ENCODE measurements around the gene LAMA3. TPM values are rescaled to one million over a fixed set of nuclear protein-coding genes. Genes with fewer than 3 reads are reported as not detected.

LAMA3 gene
- total RNA-seq, 1 donor from 2014 or later = 1.5 TPM

DNA sequence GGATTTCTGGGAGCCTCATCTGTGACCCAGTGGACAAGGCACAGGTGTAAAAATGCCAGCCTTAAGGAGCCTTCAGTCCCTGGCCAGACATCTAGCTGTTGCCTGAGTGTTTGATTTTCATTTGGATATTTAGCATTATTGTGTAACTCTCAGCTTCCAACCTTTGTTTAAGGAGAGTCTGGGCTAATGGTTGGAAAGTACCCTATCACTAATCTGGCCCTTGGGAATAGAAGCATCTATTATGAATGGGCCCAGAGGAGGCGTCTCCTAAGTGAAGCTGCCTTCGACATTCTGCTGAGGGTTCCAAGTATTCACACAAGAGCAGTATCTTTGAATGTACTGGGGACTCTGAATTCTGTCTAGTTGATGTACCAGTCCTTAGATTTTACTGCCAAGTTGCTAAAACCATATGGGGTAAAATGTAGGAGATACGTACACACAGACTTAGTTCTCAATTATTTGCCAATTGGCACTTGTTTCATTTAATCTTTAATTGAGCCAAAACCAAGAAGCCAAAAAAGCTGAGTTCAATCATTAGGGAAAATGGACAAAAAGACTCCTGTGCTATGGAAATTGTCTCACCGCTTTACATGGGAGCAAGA lies 19.3 kb upstream of the LAMA3 start:
- DNase-seq (ENCODE audit: low spot score) = no peak
- ATAC-seq = no peak

DNA sequence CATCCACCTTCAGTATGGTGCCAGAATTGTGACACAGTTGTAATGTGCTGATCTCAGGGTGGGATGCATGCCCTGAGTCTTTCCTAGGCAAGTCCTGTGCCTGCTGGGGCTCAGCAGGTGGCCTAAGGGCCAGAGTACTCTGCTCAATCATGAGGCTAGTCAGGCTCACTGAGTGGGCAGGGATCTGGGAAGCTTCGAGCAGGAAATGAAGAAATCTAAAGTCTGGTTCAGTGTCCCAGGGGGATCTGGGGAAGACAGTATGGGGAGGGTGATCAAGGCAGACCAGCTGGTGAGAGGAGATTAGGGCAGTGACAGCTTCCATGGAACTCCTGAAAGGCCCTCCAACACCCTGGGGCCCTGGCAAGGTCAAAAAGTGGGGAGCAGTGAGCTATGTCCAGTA lies 17.7 kb upstream of the LAMA3 start:
- DNase-seq (ENCODE audit: low spot score) (no peak), ATAC-seq (no peak)

DNA sequence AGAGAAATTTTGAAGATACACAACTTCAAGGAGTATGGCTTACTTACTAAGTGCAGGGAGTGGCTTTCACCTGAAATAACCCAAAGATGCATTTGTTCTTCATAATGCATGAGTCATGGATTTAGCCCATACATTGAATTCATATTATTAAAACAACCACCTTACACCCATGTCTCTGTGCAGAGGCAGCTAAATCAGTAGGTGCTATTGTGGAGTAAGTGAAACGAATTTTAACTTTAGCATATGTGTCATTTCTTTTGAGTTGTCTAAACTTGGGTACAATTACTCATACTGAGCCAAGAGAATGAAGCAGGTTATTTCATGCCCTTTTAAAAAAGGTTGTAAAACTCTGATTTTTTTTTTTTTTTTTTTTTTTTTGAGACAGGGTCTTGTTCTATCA lies 15.5 kb upstream of the LAMA3 start:
- DNase-seq (ENCODE audit: low spot score) = no peak
- ATAC-seq = no peak

DNA sequence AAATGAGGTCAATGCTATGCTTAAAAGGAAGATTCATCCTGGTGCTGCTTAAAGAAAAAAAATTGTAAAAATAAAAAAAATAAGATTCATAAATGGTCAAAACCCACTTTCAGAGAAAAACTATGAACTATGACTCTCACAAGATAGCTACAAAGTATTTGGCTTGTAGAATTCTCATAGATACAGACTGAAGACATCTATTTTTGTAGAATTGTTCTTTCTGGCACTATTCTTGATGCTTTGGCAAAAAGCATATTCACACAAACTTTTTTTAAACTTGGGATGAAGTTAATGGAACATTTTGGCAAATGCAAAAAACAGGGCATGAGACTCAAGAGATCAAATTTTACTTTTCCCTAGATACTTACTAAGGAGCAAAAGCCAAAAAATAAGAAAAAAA lies 14.0 kb upstream of the LAMA3 start:
- ATAC-seq (no peak), DNase-seq (ENCODE audit: low spot score) (no peak)

DNA sequence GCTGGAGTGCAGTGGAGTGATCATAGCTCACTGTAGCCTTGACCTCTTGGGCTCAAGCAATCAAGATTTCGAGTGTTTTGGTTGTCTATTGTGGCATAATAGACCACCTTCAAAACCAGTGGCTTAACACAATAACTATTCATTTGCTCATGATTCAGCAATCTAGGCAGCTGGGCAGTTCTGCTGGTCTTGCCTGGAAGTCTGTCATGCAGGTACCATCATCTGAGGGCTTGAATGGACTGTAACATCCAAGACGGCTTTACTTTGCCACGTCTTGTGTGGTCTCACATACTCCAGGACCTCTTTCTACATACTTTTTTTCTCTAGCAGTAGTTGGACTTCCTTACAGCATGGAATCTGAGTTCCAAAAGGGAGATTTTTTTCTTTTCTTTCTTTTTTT lies 13.4 kb upstream of the LAMA3 start:
- DNase-seq (ENCODE audit: low spot score) (no peak), ATAC-seq (no peak)

DNA sequence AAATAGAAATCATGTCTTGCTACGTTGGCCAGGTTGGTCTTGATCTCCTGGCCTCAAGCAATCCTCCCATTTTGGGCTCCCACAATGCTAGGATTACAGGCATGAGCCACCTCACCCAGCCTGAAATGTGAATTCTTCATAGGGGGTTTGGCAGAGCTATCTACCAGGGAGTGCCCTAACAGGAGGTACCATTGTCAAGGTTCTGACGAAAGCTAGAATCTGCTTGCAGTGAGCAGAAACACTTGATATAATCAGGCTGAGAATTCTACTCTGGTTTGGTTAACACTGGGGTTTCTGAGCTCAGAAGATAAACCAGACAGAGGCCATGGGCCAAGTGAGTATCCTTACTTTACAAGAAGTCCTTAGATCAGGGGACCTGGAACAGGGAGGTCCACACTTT lies 7.2 kb upstream of the LAMA3 start:
- ATAC-seq = no peak
- no peak for DNase-seq (ENCODE audit: low spot score)

DNA sequence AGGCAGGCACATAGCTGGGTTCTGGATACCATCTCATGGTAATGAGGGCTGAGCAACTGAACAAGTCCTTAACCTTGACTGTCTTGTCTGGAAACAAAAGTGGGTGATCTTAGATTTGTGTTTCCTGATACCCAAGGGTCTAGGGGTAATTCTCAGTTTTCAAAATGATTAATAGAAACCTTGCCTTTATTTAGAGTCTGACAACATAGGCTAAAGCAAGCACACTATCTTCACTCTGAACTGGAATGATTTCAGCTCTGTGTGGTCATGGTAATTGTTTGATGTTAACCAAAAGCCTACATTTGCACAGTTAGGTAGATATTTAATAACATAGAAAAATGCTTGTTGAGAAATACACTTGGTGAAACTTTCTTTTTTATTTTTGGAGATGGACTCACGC lies 6.8 kb upstream of the LAMA3 start:
- no peak for DNase-seq (ENCODE audit: low spot score)
- ATAC-seq = no peak

DNA sequence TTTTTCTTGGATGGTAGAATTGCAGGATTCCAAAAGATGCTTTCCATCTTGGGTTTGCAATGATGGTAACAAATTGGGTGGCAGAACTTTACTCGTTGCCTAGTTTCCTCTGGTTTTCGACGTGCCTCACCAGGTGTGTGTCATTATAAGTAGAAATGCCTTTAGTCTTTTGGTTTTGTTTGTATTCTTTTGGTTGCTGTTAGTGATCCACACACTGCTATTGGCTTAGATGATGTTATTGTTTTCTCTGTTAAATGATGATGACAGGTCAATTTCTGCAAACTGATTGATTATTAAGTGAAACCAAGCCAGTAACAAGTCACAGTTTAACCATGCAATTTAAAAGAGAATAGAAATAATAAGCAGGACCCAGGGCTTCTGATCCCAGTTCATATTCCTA lies 6.1 kb upstream of the LAMA3 start:
- DNase-seq (ENCODE audit: low spot score) (no peak), ATAC-seq (no peak)

DNA sequence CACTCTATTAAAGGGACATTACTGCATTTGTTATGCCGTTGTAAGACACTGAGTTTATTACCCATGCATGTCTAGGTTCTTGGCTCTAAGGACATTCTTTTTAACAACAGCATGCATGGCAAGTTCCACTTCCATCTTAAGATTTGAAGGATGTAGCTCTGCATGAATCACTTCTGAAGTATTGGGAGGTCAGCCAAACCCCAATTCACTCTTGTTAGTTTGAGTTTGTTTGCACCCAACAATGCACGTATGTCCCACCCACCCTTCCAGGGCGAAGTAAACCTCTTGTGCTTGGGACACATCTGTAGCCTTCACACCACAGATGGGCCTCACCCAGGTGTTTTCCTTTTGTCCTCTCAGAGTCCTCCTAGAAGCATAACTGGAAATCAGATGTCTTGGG lies 5.6 kb upstream of the LAMA3 start:
- ATAC-seq (no peak), DNase-seq (ENCODE audit: low spot score) (no peak)

DNA sequence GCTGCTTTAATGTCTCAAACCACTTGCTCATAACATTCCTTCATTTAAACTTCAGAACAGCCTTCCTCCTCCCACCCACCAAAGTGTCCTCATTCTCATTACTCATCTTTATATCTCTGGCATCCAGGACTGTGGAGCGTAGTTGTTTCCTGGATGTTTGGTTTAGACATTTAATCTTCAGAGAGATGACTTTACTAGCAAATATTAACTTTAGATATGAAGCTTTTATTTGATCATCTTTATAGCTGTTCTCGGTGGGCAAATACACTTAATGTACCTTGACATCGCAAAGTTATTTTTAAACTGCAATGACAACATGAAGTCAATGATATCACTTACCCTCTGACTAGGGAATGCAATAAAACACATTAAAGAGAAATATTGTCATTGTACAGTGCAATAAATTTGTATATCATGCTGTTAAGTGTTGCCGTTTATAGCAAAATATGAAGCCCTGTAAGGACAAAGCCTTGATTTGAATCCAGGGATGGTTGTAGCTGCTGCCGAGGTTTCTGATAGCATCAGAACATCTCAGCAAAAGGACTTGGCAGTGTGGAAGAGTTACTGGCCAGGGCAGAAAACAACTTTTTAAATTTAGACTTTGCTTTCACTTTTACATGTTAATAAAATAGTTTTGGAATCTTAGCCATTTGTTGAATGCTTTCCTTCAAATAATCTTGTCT lies 4.6 kb upstream of the LAMA3 start:
- ATAC-seq (no peak), DNase-seq (ENCODE audit: low spot score) (no peak)

DNA sequence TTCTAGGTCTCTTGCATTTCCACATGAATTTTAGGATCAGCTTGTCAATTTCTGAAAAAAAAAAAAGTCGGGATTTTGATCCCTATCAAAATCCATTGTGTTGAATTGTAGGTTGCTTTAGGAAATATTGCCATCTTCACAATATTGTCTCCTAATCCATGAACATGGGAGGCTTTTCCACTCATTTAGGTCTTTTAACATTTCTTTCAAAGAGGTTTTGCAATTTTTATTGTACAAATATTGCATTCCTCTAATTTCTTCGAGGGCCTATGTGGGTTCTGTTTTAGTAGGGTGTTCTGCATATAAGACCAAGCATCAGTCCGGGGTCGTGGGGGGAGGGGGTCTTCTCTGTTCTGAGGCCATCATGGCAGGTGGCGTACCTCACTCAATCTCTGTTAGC lies 725 bp upstream of the LAMA3 start:
- ATAC-seq (no peak), DNase-seq (ENCODE audit: low spot score) (no peak)

DNA sequence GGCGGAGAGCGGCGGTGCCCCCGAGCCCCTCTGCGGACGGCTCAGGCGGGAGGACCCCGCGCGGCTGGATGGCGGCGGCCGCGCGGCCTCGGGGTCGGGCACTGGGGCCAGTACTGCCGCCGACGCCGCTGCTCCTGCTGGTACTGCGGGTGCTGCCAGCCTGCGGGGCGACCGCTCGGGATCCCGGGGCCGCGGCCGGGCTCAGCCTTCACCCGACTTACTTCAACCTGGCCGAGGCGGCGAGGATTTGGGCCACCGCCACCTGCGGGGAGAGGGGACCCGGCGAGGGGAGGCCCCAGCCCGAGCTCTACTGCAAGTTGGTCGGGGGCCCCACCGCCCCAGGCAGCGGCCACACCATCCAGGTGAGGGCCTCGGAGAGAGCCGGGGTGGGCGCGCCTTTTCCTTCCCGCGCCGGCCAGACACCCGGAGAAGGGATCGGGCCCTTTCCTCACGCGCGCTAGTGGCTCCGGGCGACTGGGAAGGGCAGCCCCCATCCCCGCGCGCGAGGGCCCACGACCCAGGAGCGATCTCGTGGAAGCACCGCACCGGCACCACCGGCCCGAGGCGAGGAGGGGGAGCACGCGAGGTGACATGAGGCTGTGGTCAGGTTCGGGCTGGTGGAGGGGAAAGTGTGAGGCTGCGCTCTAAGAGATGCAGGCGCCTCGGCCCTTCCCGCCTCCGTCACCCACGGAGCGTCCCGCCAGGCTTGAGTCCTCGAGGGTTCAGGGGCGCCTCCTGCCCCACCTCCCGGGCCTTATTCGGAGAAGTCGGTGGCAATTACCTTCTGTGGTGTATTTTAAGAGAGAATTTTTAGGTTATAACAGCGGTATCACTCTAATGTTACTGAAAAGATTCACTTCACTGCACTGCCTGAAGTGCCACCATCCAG lies 607 bp downstream of the LAMA3 start:
- ATAC-seq = peak; percentile 64
- DNase-seq (ENCODE audit: low spot score) = peak; percentile 48

DNA sequence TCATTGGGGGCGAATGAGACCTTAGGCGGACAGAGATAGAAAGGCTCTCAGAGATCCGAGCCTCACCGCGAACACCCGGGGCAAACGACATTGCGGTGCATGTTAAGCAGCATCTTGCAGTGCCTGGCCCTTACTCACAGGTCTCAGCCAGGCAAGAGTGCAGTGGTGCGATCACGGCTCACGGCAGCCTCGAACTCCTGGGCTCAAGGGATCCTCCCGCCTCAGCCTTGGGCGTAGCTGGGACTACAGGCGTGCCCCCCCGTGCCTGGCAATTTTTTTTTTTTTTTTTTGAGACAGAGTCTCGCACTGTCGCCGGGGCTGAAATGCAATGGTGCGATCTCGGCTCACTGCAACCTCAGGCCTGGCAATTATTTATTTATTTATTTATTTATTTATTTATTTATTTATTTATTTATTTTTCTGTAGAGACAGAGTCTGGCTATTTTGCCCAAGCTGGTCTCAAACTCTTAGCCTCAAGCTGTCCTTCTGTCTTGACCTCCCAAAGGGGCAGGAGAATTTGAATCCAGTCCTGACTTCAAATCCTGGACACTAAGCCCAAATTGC lies 1.3 kb downstream of the LAMA3 start:
- no peak for DNase-seq (ENCODE audit: low spot score)
- ATAC-seq = no peak

DNA sequence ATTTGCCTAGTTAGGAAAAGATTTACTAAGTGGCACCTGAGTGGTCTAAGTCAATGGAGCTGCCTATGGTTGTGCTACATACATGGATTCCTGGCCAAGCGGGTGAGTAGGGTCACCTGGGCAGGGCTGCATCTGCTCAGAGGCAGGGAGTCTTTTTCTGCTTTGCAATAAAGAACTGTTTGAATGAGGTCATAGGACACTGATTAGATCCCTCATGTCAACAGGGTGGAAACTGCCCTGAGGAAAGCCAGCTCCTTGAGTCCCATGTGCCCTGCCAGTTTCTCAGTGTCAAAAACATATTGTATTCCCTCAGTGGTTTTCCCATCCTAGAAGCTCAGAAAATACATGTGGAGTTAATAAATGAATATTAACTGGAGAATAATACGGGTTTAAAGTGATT lies 4.6 kb downstream of the LAMA3 start:
- ATAC-seq (no peak), DNase-seq (ENCODE audit: low spot score) (no peak)

DNA sequence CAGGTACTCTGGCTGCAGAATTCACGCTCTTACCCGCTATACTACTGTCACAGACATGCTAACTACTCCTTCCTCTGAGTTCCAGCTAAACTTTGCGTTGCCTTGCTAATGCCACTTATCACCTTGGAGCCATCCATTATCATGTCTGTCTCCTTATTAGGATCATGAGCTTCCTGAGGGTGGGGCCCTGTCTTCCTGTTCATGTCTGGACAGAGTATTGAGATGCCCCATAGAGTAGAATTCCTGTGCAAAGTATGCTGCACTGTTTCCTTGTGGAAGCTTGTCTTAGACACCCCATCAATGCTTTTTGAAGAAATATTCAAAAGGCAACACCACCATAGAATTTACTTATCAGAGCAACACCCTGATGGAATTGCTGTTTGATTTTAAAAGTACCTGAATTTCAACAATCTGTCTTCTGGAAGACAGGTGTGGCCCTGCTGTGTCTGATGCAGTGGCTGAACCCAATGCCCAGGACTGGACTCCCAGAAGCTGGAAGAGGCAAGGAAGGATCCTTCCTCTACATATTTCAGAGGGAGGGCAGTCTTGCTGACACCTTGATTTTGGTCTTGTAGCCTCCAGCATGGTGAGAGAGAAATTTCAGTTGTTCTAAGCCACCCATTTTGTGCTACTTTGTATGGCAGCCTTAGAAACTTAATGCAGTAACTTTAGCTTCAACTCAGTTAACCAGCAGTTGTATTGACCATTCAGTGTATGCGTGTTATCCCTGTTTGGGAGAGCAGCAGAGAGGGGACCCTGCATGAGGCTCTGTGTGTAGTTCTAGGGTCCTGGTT lies 5.6 kb downstream of the LAMA3 start:
- DNase-seq (ENCODE audit: low spot score) (no peak), ATAC-seq (no peak)

DNA sequence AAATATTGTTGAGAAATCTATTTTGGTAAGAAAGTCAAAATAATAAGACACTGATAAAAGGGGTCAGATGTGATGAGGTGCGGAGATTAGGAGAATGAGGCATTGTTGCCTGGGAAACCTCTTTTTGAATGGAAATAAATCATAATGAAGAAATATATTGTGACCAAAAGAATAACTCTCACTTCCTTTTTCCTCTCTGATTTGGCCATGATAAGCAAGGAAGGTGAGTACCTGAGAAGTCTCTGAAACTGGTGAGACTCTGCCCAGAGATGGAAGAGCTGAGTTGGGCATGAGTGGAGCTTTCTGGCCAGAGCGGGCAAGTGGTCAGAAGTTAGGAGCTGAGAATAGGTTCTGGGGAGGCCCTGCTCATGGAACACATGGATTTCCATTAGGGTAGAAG lies 11.8 kb downstream of the LAMA3 start:
- ATAC-seq (no peak), DNase-seq (ENCODE audit: low spot score) (no peak)

DNA sequence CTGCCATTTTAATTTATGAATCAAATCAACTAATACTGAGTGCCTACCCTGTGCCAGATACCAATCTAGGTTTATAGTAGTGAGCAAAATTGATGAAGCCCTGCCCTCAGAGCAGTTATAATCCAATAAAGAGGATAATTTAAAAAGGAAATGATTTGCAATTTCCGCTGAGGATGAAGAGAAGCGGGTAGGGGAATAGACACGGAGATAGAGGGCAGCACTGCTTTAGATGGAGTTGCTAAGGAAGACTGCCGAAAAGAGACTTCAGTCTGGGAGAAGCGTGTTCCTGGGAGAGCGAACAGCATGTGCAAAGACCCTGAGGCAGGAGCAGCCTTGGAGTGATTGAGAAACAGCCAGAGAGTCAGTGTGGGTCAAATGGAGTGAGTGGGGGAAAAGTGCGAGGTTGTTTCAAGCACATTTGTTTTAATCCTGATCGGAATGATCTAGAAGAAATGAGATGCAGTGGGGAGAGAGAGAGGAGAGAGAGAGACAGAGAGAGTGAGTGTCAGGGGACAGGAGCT lies 12.4 kb downstream of the LAMA3 start:
- DNase-seq (ENCODE audit: low spot score) = no peak
- no peak for ATAC-seq

DNA sequence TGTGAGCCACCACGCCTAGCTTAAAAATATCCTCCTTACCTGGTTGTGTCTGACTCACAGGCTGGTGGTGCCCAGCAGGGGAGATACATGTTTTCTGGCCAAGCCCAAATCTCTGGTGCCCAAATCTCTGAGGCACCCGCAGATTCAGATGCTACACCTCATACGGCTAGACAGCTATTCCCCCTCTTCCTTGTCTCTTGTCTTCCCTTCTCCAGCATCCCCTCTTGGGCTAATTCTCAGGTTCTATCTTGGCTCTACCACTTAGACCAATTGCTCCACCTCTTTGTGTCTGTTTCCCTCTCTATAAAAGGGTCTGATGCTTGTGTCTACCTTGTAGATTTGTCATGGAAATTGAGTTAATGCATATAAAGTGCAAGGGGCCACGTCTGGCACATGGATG lies 13.4 kb downstream of the LAMA3 start:
- ATAC-seq = no peak
- no peak for DNase-seq (ENCODE audit: low spot score)

DNA sequence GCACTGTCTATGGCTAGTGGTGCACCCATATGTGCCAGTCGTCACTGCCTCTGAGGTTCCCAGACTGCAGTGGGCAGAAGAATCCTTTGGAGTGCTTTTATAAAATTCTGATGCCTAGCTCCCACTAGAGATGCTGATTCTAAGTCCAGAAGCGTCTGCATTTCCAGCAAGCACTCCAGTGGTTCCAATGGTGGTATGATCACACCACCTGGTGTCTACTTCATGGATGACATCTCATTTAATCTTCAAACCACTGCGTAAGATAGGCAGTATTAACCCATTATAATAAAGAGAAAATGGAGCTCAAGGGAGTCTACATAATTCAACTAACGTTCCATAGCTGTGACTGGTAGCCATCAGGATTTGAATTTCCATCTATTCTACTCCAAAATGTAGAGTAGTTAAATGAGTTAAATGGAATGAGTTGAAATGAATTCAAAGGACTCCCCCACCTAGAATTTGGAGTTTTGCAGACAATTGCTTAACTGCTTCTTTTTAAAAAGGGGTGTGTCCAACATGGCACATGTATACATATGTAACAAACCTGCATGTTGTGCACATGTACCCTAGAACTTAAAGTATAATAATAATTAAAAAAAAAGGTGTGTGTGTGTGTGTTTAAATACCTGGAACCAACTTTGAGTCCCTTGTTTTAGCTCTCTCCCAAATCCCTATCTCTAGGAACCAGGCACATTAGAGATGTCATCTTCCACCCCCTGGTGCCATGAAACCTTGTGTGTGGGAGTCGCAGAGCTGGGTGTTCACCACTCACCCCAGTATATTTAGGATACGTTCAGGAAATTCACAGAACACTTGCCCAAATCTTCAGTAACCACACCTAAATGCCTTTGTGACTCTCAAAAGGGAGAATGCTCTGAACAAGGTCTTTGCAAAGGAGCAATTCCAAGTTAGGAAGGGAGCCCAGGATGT lies 14.1 kb downstream of the LAMA3 start:
- no peak for DNase-seq (ENCODE audit: low spot score)

DNA sequence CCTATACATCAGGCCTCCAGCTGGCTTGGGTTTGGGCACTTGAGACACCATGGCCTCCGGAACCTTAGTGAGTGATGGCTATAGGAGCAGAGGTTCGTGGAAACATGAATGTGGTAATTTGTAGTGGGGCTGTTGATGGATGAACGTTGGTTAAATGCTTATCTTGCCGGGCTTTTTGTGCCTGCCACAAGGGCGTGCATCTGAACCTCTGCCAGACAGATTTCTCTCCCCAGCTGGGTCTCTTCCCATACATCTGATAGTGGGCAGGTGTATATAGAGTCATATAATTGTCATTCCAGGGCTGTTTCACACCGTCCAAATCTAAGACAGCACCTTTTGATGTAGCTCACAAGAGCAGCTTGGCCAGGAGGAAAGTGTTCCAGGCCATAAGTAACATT lies 14.7 kb downstream of the LAMA3 start:
- no peak for ATAC-seq
- DNase-seq (ENCODE audit: low spot score) = no peak

More for the DNA sequence above, 14.1 kb downstream of the LAMA3 start:
- peak; percentile 99 for ATAC-seq
